GM18507 (cell line): ENCODE data around the gene LRRC45.
A peak's percentile ranks its signal among the peaks of the same experiment; 100 is the strongest.

Experiments
- DNase-seq: peaks from one replicate; pipeline ENCODE4 v3.0.0; 2011; ENCODE audit warnings: low read depth; ENCODE audit not compliant: insufficient read length; ENCODE audit errors: extremely low spot score
- FAIRE-seq: peaks from 2 replicates; lab custom pipeline; 2011; peaks lifted over from hg19 to GRCh38; lab: Jason Lieb, UNC

The LRRC45 gene

GRCh38 chr17:82058230-82058854 lies 35.2 kb downstream of the LRRC45 start:
- FAIRE-seq, result no peak

GRCh38 chr17:82058855-82059249 lies 35.7 kb downstream of the LRRC45 start:
- no peak for FAIRE-seq
- no peak for DNase-seq

More at GRCh38 chr17:82058230-82058854, 35.2 kb downstream of the LRRC45 start:
- no peak for DNase-seq

GRCh38 chr17:82059272-82060000 lies 36.3 kb downstream of the LRRC45 start:
- no peak for FAIRE-seq
- DNase-seq, result no peak

GRCh38 chr17:82060001-82060380 lies 36.9 kb downstream of the LRRC45 start:
- FAIRE-seq (no peak), DNase-seq (no peak)

GRCh38 chr17:82060614-82061013 lies 37.5 kb downstream of the LRRC45 start:
- FAIRE-seq, result no peak
- no peak for DNase-seq

GRCh38 chr17:82061047-82061925 lies 38.2 kb downstream of the LRRC45 start:
- no peak for FAIRE-seq
- DNase-seq, result no peak

- FAIRE-seq (no peak), DNase-seq (no peak)
These were observed 39.2 kb downstream of the LRRC45 start for GRCh38 chr17:82062076-82062983.

GRCh38 chr17:82062984-82063368 lies 39.9 kb downstream of the LRRC45 start:
- FAIRE-seq (no peak), DNase-seq (no peak)

- no peak for DNase-seq
- no peak for FAIRE-seq
These were observed 40.6 kb downstream of the LRRC45 start for GRCh38 chr17:82063424-82064415.

GRCh38 chr17:82064433-82065192 lies 41.5 kb downstream of the LRRC45 start:
- DNase-seq (no peak), FAIRE-seq (no peak)

- FAIRE-seq (no peak), DNase-seq (no peak)
These were observed 42.1 kb downstream of the LRRC45 start for GRCh38 chr17:82065193-82065637.

- DNase-seq, result peak; percentile 84
- no peak for FAIRE-seq
These were observed 42.7 kb downstream of the LRRC45 start, which contains the start of gene DUS1L for GRCh38 chr17:82065638-82066303. Gene DUS1L (minus strand): TSS chr17:82065804. CDS start chr17:82065059, 745 bp downstream.

- DNase-seq (no peak), FAIRE-seq (no peak)
These were observed 47.5 kb downstream of the LRRC45 start for GRCh38 chr17:82070611-82071010.

GRCh38 chr17:82072827-82073226 lies 49.7 kb downstream of the LRRC45 start:
- DNase-seq (no peak), FAIRE-seq (no peak)

GRCh38 chr17:82073446-82073845 lies 50.3 kb downstream of the LRRC45 start:
- DNase-seq (no peak), FAIRE-seq (no peak)

GRCh38 chr17:82076018-82076784 lies 53.1 kb downstream of the LRRC45 start:
- DNase-seq (no peak), FAIRE-seq (no peak)
